ENCODE results near the gene OVCH2.

Gene OVCH2

DNA sequence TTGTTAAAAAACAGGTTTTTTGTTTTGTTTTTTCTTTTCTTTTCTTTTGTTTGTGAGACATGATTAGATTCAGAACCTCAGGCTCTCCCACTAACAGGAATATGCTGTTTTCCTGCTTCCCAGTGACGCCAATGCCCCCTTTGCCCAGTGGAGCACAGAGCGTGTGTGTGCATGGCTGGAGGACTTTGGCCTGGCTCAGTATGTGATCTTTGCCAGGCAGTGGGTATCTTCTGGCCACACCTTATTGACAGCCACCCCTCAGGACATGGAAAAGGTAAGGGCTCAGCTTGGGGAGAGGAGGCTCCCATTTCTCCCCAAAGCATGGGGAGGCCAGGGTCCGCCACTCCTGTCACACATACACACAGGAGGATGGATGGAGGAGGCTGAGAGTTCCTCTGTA, 58.0 kb downstream of the OVCH2 start:
- Histone ChIP-seq H3K9me3 (ENCODE audit: control insufficient read depth, insufficient read depth, low read length) (no peaks in the 10 kb centered on the region), H3K36me3 (ENCODE audit: control insufficient read depth, low read length) (peaks cover 17% of the 10 kb centered on the region; the same call in 1 of the 2 replicates), H3K27me3 (ENCODE audit: control insufficient read depth, low read length) (no peaks in the 10 kb centered on the region), H3K4me2 (ENCODE audit: low read length) (no peak overlapping the region), H3F3A (ENCODE audit: control insufficient read depth, insufficient read depth) (no peaks in the 10 kb centered on the region), H3K27ac (ENCODE audit: low read depth, low read length) (no peak overlapping the region), H3K4me3 (ENCODE audit: low read length) (no peak overlapping the region), H3K79me2 (ENCODE audit: control insufficient read depth, low read length) (no peaks in the 10 kb centered on the region), H3K9me2 (replicated peaks; ENCODE audit: control insufficient read depth, low read length) (no peaks in the 10 kb centered on the region), H3K4me1 (ENCODE audit: control insufficient read depth, low read length) (no peaks in the 10 kb centered on the region), H4K20me1 (ENCODE audit: control insufficient read depth, insufficient read depth, low read depth, low read length) (no peaks in the 10 kb centered on the region)
- no peak for TF ChIP-seq EZH2phosphoT487 (IDR thresholded peaks at IDR 0.05; ENCODE audit: borderline replicate concordance, low read length)

GRCh38 chr11:7646866-7647265, 59.4 kb downstream of the OVCH2 start:
- Histone ChIP-seq H3K79me2 (ENCODE audit: control insufficient read depth, low read length) (no peaks in the 10 kb centered on the region), H3K27me3 (ENCODE audit: control insufficient read depth, low read length) (no peaks in the 10 kb centered on the region), H3K4me1 (ENCODE audit: control insufficient read depth, low read length) (no peaks in the 10 kb centered on the region), H3K9me3 (ENCODE audit: control insufficient read depth, insufficient read depth, low read length) (no peaks in the 10 kb centered on the region), H3K9me2 (replicated peaks; ENCODE audit: control insufficient read depth, low read length) (no peaks in the 10 kb centered on the region), H3K4me3 (ENCODE audit: low read length) (no peak overlapping the region), H3K36me3 (ENCODE audit: control insufficient read depth, low read length) (peaks cover 8% of the 10 kb centered on the region; the same call in 1 of the 2 replicates), H4K20me1 (ENCODE audit: control insufficient read depth, insufficient read depth, low read depth, low read length) (no peaks in the 10 kb centered on the region), H3K27ac (ENCODE audit: low read depth, low read length) (no peak overlapping the region), H3K4me2 (ENCODE audit: low read length) (no peak overlapping the region), H3F3A (ENCODE audit: control insufficient read depth, insufficient read depth) (no peaks in the 10 kb centered on the region)
- no peak for TF ChIP-seq EZH2phosphoT487 (IDR thresholded peaks at IDR 0.05; ENCODE audit: borderline replicate concordance, low read length)
- TF ChIP-seq, protein P1, sequence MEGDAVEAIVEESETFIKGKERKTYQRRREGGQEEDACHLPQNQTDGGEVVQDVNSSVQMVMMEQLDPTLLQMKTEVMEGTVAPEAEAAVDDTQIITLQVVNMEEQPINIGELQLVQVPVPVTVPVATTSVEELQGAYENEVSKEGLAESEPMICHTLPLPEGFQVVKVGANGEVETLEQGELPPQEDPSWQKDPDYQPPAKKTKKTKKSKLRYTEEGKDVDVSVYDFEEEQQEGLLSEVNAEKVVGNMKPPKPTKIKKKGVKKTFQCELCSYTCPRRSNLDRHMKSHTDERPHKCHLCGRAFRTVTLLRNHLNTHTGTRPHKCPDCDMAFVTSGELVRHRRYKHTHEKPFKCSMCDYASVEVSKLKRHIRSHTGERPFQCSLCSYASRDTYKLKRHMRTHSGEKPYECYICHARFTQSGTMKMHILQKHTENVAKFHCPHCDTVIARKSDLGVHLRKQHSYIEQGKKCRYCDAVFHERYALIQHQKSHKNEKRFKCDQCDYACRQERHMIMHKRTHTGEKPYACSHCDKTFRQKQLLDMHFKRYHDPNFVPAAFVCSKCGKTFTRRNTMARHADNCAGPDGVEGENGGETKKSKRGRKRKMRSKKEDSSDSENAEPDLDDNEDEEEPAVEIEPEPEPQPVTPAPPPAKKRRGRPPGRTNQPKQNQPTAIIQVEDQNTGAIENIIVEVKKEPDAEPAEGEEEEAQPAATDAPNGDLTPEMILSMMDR (IDR thresholded peaks at IDR 0.05; ENCODE audit: low read depth, low read length, poor library complexity, severe bottlenecking): no peak

- H3K27me3 ChIP-seq (ENCODE audit: control insufficient read depth, low read length): no peaks in the 10 kb centered on the region
- no peaks in the 10 kb centered on the region for H4K20me1 ChIP-seq (ENCODE audit: control insufficient read depth, insufficient read depth, low read depth, low read length)
- no peaks in the 10 kb centered on the region for H3K9me2 ChIP-seq (replicated peaks; ENCODE audit: control insufficient read depth, low read length)
- TF ChIP-seq, protein P1 (IDR thresholded peaks at IDR 0.05; ENCODE audit: low read depth, low read length, poor library complexity, severe bottlenecking): no peak
- no peak for TF ChIP-seq EZH2phosphoT487 (IDR thresholded peaks at IDR 0.05; ENCODE audit: borderline replicate concordance, low read length)
- no peak overlapping the region for H3K4me2 ChIP-seq (ENCODE audit: low read length)
- no peak overlapping the region for H3K4me3 ChIP-seq (ENCODE audit: low read length)
- no peaks in the 10 kb centered on the region for H3K79me2 ChIP-seq (ENCODE audit: control insufficient read depth, low read length)
- no peaks in the 10 kb centered on the region for H3K4me1 ChIP-seq (ENCODE audit: control insufficient read depth, low read length)
- H3K9me3 ChIP-seq (ENCODE audit: control insufficient read depth, insufficient read depth, low read length): no peaks in the 10 kb centered on the region
- H3K27ac ChIP-seq (ENCODE audit: low read depth, low read length): no peak overlapping the region
- no peaks in the 10 kb centered on the region for H3F3A ChIP-seq (ENCODE audit: control insufficient read depth, insufficient read depth)
- H3K36me3 ChIP-seq (ENCODE audit: control insufficient read depth, low read length): peaks cover 8% of the 10 kb centered on the region; the same call in 1 of the 2 replicates
Observed at GRCh38 chr11:7645206-7645605, 61.1 kb downstream of the OVCH2 start.

GRCh38 chr11:7643314-7643713, 63.0 kb downstream of the OVCH2 start:
- TF ChIP-seq EZH2phosphoT487 (IDR thresholded peaks at IDR 0.05; ENCODE audit: borderline replicate concordance, low read length): no peak
- TF ChIP-seq, protein P1 (IDR thresholded peaks at IDR 0.05; ENCODE audit: low read depth, low read length, poor library complexity, severe bottlenecking): no peak
- Histone ChIP-seq H3K27ac (ENCODE audit: low read depth, low read length) (no peak overlapping the region), H3K4me3 (ENCODE audit: low read length) (no peak overlapping the region), H3K36me3 (ENCODE audit: control insufficient read depth, low read length) (peaks cover under 1% of the 10 kb centered on the region; the same call in 1 of the 2 replicates), H3K9me2 (replicated peaks; ENCODE audit: control insufficient read depth, low read length) (no peaks in the 10 kb centered on the region), H4K20me1 (ENCODE audit: control insufficient read depth, insufficient read depth, low read depth, low read length) (no peaks in the 10 kb centered on the region), H3K9me3 (ENCODE audit: control insufficient read depth, insufficient read depth, low read length) (no peaks in the 10 kb centered on the region), H3K4me2 (ENCODE audit: low read length) (no peak overlapping the region), H3F3A (ENCODE audit: control insufficient read depth, insufficient read depth) (no peaks in the 10 kb centered on the region), H3K79me2 (ENCODE audit: control insufficient read depth, low read length) (no peaks in the 10 kb centered on the region), H3K27me3 (ENCODE audit: control insufficient read depth, low read length) (no peaks in the 10 kb centered on the region), H3K4me1 (ENCODE audit: control insufficient read depth, low read length) (peaks cover 12% of the 10 kb centered on the region)
